Mucosa of rectum (tissue), 2 donors: ENCODE data around the gene USP14.

Experiments
- H3K27ac ChIP-seq, 2 donors: one replicate each; pipeline ENCODE4 v1.7.0; 2013; ENCODE audit warnings: inconsistent platforms in 2 of 2, low read depth in 2 of 2, low read length in 2 of 2
- H3K27me3 ChIP-seq, 2 donors: one replicate each; pipeline ENCODE4 v1.7.0; 2013; ENCODE audit warnings: low read length in 2 of 2; ENCODE audit not compliant: control insufficient read depth in 2 of 2, insufficient read depth in 2 of 2
- H3K36me3 ChIP-seq, 2 donors: one replicate each; pipeline ENCODE4 v1.7.0; 2013; ENCODE audit warnings: low read length in 2 of 2; ENCODE audit not compliant: control insufficient read depth in 2 of 2, insufficient read depth in 2 of 2
- H3K4me1 ChIP-seq, 2 donors: one replicate each; pipeline ENCODE4 v1.7.0; 2013; ENCODE audit warnings: low read length in 2 of 2, mild to moderate bottlenecking in 1 of 2; ENCODE audit not compliant: control insufficient read depth in 2 of 2, insufficient read depth in 2 of 2
- H3K4me3 ChIP-seq, 2 donors: one replicate each; pipeline ENCODE4 v1.7.0; 2013; ENCODE audit warnings: low read length in 2 of 2
- H3K9ac ChIP-seq, 2 donors: one replicate each; pipeline ENCODE4 v1.7.0; 2013; ENCODE audit warnings: low read length in 2 of 2, low read depth in 1 of 2, mild to moderate bottlenecking in 1 of 2
- H3K9me3 ChIP-seq, 2 donors: one replicate each; pipeline ENCODE4 v1.7.0; 2013; ENCODE audit warnings: low read length in 2 of 2; ENCODE audit not compliant: control insufficient read depth in 2 of 2
- donor health status: healthy.
- donor health status: Normal muscosa, but diverticular disease.

The USP14 gene

GRCh38 chr18:199768-200167 lies 41.4 kb downstream of the USP14 start:
- no peaks in the 10 kb centered on the region for H3K9me3 ChIP-seq
- no peak overlapping the region for H3K4me3 ChIP-seq
- no peak overlapping the region for H3K9ac ChIP-seq
- H3K36me3 ChIP-seq: peaks cover 41 to 51% of the 10 kb centered on the region in 2 donors
- H3K27me3 ChIP-seq: no peaks in the 10 kb centered on the region
- no peaks in the 10 kb centered on the region for H3K4me1 ChIP-seq
- no peak overlapping the region for H3K27ac ChIP-seq

GRCh38 chr18:210075-210474 lies 51.7 kb downstream of the USP14 start:
- no peak overlapping the region for H3K4me3 ChIP-seq
- no peaks in the 10 kb centered on the region for H3K9me3 ChIP-seq
- H3K27ac ChIP-seq: no peak overlapping the region
- no peaks in the 10 kb centered on the region for H3K4me1 ChIP-seq
- no peak overlapping the region for H3K9ac ChIP-seq
- no peaks in the 10 kb centered on the region for H3K27me3 ChIP-seq
- peaks cover 44% of the 10 kb centered on the region in 2 donors for H3K36me3 ChIP-seq

GRCh38 chr18:210733-211132 lies 52.4 kb downstream of the USP14 start:
- H3K27me3 ChIP-seq: no peaks in the 10 kb centered on the region
- H3K27ac ChIP-seq: no peak overlapping the region
- no peak overlapping the region for H3K4me3 ChIP-seq
- H3K4me1 ChIP-seq: no peaks in the 10 kb centered on the region
- H3K9ac ChIP-seq: no peak overlapping the region
- H3K36me3 ChIP-seq: peaks cover 43 to 45% of the 10 kb centered on the region in 2 donors
- H3K9me3 ChIP-seq: no peaks in the 10 kb centered on the region

- no peak overlapping the region for H3K4me3 ChIP-seq
- H3K27me3 ChIP-seq: no peaks in the 10 kb centered on the region
- H3K36me3 ChIP-seq: peaks cover 40 to 41% of the 10 kb centered on the region in 2 donors
Observed at GRCh38 chr18:211582-211981, 53.2 kb downstream of the USP14 start.

GRCh38 chr18:212780-213179 lies 54.4 kb downstream of the USP14 start:
- Histone ChIP-seq H3K9me3 (no peaks in the 10 kb centered on the region), H3K4me1 (no peaks in the 10 kb centered on the region), H3K9ac (no peak overlapping the region), H3K4me3 (no peak overlapping the region), H3K36me3 (peaks cover 49 to 50% of the 10 kb centered on the region in 2 donors), H3K27ac (no peak overlapping the region), H3K27me3 (no peaks in the 10 kb centered on the region)

More at GRCh38 chr18:211582-211981, 53.2 kb downstream of the USP14 start:
- H3K9me3 ChIP-seq: no peaks in the 10 kb centered on the region
- H3K27ac ChIP-seq: no peak overlapping the region
- H3K9ac ChIP-seq: no peak overlapping the region
- H3K4me1 ChIP-seq: no peaks in the 10 kb centered on the region

- Histone ChIP-seq H3K4me1 (no peaks in the 10 kb centered on the region), H3K9me3 (no peaks in the 10 kb centered on the region), H3K4me3 (no peak overlapping the region), H3K27ac (no peak overlapping the region), H3K27me3 (no peaks in the 10 kb centered on the region), H3K9ac (no peak overlapping the region), H3K36me3 (peaks cover 56 to 57% of the 10 kb centered on the region in 2 donors)
Observed at GRCh38 chr18:213505-213904, 55.1 kb downstream of the USP14 start.

- Histone ChIP-seq H3K9ac (no peak overlapping the region), H3K36me3 (peaks cover 57 to 59% of the 10 kb centered on the region in 2 donors), H3K27ac (no peak overlapping the region)
Observed at GRCh38 chr18:213966-214365, 55.6 kb downstream of the USP14 start.

GRCh38 chr18:215448-216010 lies 57.2 kb downstream of the USP14 start:
- H3K4me3 ChIP-seq: no peak overlapping the region
- no peak overlapping the region for H3K27ac ChIP-seq
- no peak overlapping the region for H3K9ac ChIP-seq
- peaks cover 49 to 54% of the 10 kb centered on the region in 2 donors for H3K36me3 ChIP-seq
- H3K27me3 ChIP-seq: no peaks in the 10 kb centered on the region
- no peaks in the 10 kb centered on the region for H3K4me1 ChIP-seq
- no peaks in the 10 kb centered on the region for H3K9me3 ChIP-seq

More at GRCh38 chr18:213966-214365, 55.6 kb downstream of the USP14 start:
- H3K4me1 ChIP-seq: no peaks in the 10 kb centered on the region
- no peaks in the 10 kb centered on the region for H3K9me3 ChIP-seq
- H3K27me3 ChIP-seq: no peaks in the 10 kb centered on the region
- H3K4me3 ChIP-seq: no peak overlapping the region

- H3K27me3 ChIP-seq: no peaks in the 10 kb centered on the region
- no peak overlapping the region for H3K27ac ChIP-seq
- H3K9ac ChIP-seq: no peak overlapping the region
- no peaks in the 10 kb centered on the region for H3K9me3 ChIP-seq
- H3K4me1 ChIP-seq: no peaks in the 10 kb centered on the region
- H3K4me3 ChIP-seq: no peak overlapping the region
- peaks cover 37 to 47% of the 10 kb centered on the region in 2 donors for H3K36me3 ChIP-seq
Observed at GRCh38 chr18:217532-218336, 59.4 kb downstream of the USP14 start.

GRCh38 chr18:220708-221107 lies 62.4 kb downstream of the USP14 start:
- H3K27ac ChIP-seq: no peak overlapping the region
- no peak overlapping the region for H3K4me3 ChIP-seq
- no peak overlapping the region for H3K9ac ChIP-seq
- no peaks in the 10 kb centered on the region for H3K9me3 ChIP-seq
- peaks cover 28 to 43% of the 10 kb centered on the region in 2 donors for H3K36me3 ChIP-seq
- H3K27me3 ChIP-seq: no peaks in the 10 kb centered on the region
- H3K4me1 ChIP-seq: no peaks in the 10 kb centered on the region
